Measurements from ENCODE around the gene PLGRKT. TPM values are rescaled to one million over a fixed set of nuclear protein-coding genes. Genes with fewer than 3 reads are reported as not detected.

PLGRKT gene
- total RNA-seq, 1 donor from 2014 or later = 11.1 TPM

- H3K4me1 Mint-ChIP-seq (ENCODE audit: low read depth) = peaks cover 3% of the 10 kb centered on the region
- no peak for DNase-seq (ENCODE audit: low spot score)
- H3K4me3 Mint-ChIP-seq (ENCODE audit: unreplicated experiment) = no peak overlapping the region
- no peak for TF ChIP-seq CTCF (IDR thresholded peaks at IDR 0.05)
- H3K27ac Mint-ChIP-seq (ENCODE audit: unreplicated experiment) = no peak overlapping the region
- no peaks in the 10 kb centered on the region for H3K27me3 Mint-ChIP-seq (ENCODE audit: low read depth)
- no peaks in the 10 kb centered on the region for H3K9me3 Mint-ChIP-seq (ENCODE audit: low read depth)
- H3K36me3 Mint-ChIP-seq (ENCODE audit: low read depth) = no peaks in the 10 kb centered on the region
These were observed 16.6 kb downstream of the PLGRKT start for GRCh38 chr9:5421163-5421562.

GRCh38 chr9:5419987-5420386 is 17.7 kb downstream of the PLGRKT start:
- no peaks in the 10 kb centered on the region for H3K27me3 Mint-ChIP-seq (ENCODE audit: low read depth)
- no peaks in the 10 kb centered on the region for H3K9me3 Mint-ChIP-seq (ENCODE audit: low read depth)
- TF ChIP-seq CTCF (IDR thresholded peaks at IDR 0.05) = no peak
- H3K4me1 Mint-ChIP-seq (ENCODE audit: low read depth) = peaks cover 3% of the 10 kb centered on the region
- no peak for DNase-seq (ENCODE audit: low spot score)
- H3K36me3 Mint-ChIP-seq (ENCODE audit: low read depth) = no peaks in the 10 kb centered on the region
- no peak overlapping the region for H3K27ac Mint-ChIP-seq (ENCODE audit: unreplicated experiment)
- H3K4me3 Mint-ChIP-seq (ENCODE audit: unreplicated experiment) = no peak overlapping the region

GRCh38 chr9:5418481-5418880 is 19.2 kb downstream of the PLGRKT start:
- no peak overlapping the region for H3K27ac Mint-ChIP-seq (ENCODE audit: unreplicated experiment)
- H3K9me3 Mint-ChIP-seq (ENCODE audit: low read depth) = peaks cover 3% of the 10 kb centered on the region
- no peak for TF ChIP-seq CTCF (IDR thresholded peaks at IDR 0.05)
- H3K4me1 Mint-ChIP-seq (ENCODE audit: low read depth) = peaks cover 3% of the 10 kb centered on the region
- H3K27me3 Mint-ChIP-seq (ENCODE audit: low read depth) = no peaks in the 10 kb centered on the region
- no peak overlapping the region for H3K4me3 Mint-ChIP-seq (ENCODE audit: unreplicated experiment)
- DNase-seq (ENCODE audit: low spot score) = no peak
- no peaks in the 10 kb centered on the region for H3K36me3 Mint-ChIP-seq (ENCODE audit: low read depth)

GRCh38 chr9:5416953-5417352 is 20.8 kb downstream of the PLGRKT start:
- Mint-ChIP-seq H3K9me3 (ENCODE audit: low read depth) (peaks cover 13% of the 10 kb centered on the region), H3K4me1 (ENCODE audit: low read depth) (no peaks in the 10 kb centered on the region), H3K4me3 (ENCODE audit: unreplicated experiment) (no peak overlapping the region), H3K27me3 (ENCODE audit: low read depth) (no peaks in the 10 kb centered on the region), H3K36me3 (ENCODE audit: low read depth) (no peaks in the 10 kb centered on the region), H3K27ac (ENCODE audit: unreplicated experiment) (no peak overlapping the region)
- DNase-seq (ENCODE audit: low spot score) = no peak
- no peak for TF ChIP-seq CTCF (IDR thresholded peaks at IDR 0.05)

- Mint-ChIP-seq H3K4me3 (ENCODE audit: unreplicated experiment) (no peak overlapping the region), H3K27me3 (ENCODE audit: low read depth) (no peaks in the 10 kb centered on the region), H3K4me1 (ENCODE audit: low read depth) (no peaks in the 10 kb centered on the region), H3K9me3 (ENCODE audit: low read depth) (peaks cover 39% of the 10 kb centered on the region), H3K36me3 (ENCODE audit: low read depth) (peaks cover 19% of the 10 kb centered on the region), H3K27ac (ENCODE audit: unreplicated experiment) (no peak overlapping the region)
- no peak for TF ChIP-seq CTCF (IDR thresholded peaks at IDR 0.05)
- no peak for DNase-seq (ENCODE audit: low spot score)
These were observed 29.1 kb downstream of the PLGRKT start for GRCh38 chr9:5408596-5408995.

Measured in chondrocyte (in vitro differentiated cells).